Measurements from ENCODE around the gene HHATL.

DNA sequence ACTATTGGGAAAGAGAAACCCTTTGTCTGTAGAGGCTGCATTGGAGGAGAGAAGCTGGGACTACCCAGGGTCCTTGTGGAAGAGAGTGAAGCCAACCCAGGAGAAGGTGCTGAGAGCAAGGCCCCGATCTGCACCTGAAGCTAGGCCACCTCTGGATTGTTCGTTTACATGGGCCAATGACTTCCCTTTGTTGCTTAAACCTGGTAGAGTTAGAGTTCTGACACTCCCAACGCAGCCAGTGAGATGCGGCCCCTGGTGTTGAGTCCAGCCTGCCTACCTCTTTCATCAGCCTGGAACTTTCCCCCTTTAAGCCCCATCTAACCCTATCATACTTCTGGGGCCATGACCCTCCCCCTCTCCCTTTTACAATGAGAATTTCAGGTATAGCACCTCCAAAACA lies 39.7 kb upstream of the HHATL start:
- no peak for TF ChIP-seq POLR2AphosphoS5 (IDR thresholded peaks at IDR 0.05; ENCODE audit: borderline replicate concordance, low read depth, low read length)
- TF ChIP-seq EZH2 (IDR thresholded peaks at IDR 0.05) = no peak
